GM23338 (cell line): ENCODE data around the gene KCNMA1. TPM values are rescaled to one million over a fixed set of nuclear protein-coding genes. Genes with fewer than 3 reads are reported as not detected.

Experiments
- ATAC-seq: fragments of 200-7000 bp; cut with Tn5 transposase; 3 replicates; pipeline ENCODE4 v1.9.1; 2020
- DNase-seq: peaks from one replicate; pipeline ENCODE4 v3.0.0-alpha.2; 2015; ENCODE audit warnings: low spot score
- H2AFZ ChIP-seq: fragments of 200-600 bp; sonication (generic); 2 replicates; pipeline ENCODE4 v1.8.0; 2016; ENCODE audit warnings: antibody characterized with exemption, mild to moderate bottlenecking, moderate library complexity
- H3F3A ChIP-seq: fragments of 200-600 bp; sonication (generic); replicated peaks from 2 replicates; pipeline ENCODE4 v1.8.0; 2017; ENCODE audit warnings: antibody characterized with exemption, mixed run types, low read depth
- H3K27ac ChIP-seq: fragments of 200-600 bp; sonication (generic); 2 replicates; pipeline ENCODE4 v1.6.1; 2016; ENCODE audit warnings: low read depth
- H3K27me3 ChIP-seq: fragments of 200-600 bp; sonication (generic); 2 replicates; pipeline ENCODE4 v1.8.0; 2016; ENCODE audit warnings: mild to moderate bottlenecking, mixed run types, moderate library complexity; ENCODE audit not compliant: insufficient read depth
- H3K36me3 ChIP-seq: fragments of 200-600 bp; sonication (generic); 2 replicates; pipeline ENCODE4 v1.8.0; 2016; ENCODE audit warnings: mild to moderate bottlenecking; ENCODE audit not compliant: insufficient read depth
- H3K4me1 ChIP-seq: fragments of 200-600 bp; sonication (generic); 2 replicates; pipeline ENCODE4 v1.8.0; 2016; ENCODE audit warnings: mild to moderate bottlenecking, moderate library complexity; ENCODE audit not compliant: insufficient read depth
- H3K4me2 ChIP-seq: fragments of 200-600 bp; sonication (generic); 2 replicates; pipeline ENCODE4 v1.7.1; 2017; ENCODE audit warnings: mixed run types
- H3K4me3 ChIP-seq: fragments of 200-600 bp; sonication (generic); 2 replicates; pipeline ENCODE4 v1.6.1; 2016; ENCODE audit warnings: mixed run types
- H3K79me2 ChIP-seq: fragments of 200-600 bp; sonication (generic); replicated peaks from 2 replicates; pipeline ENCODE4 v1.8.0; 2017; ENCODE audit warnings: mild to moderate bottlenecking; ENCODE audit not compliant: insufficient read depth
- H3K9me2 ChIP-seq: fragments of 200-600 bp; sonication (generic); 2 replicates; pipeline ENCODE4 v1.8.0; 2017; ENCODE audit not compliant: insufficient read depth
- H4K20me1 ChIP-seq: fragments of 200-600 bp; sonication (generic); replicated peaks from 2 replicates; pipeline ENCODE4 v1.8.0; 2017; ENCODE audit warnings: mild to moderate bottlenecking; ENCODE audit not compliant: insufficient read depth
- H3K27ac Mint-ChIP-seq: 2 replicates; pipeline ENCODE4 v1.8.0; 2020; ENCODE audit warnings: inconsistent platforms, mild to moderate bottlenecking, moderate library complexity, mixed read lengths
- H3K27me3 Mint-ChIP-seq: 3 replicates; pipeline ENCODE4 v1.8.0; 2022; ENCODE audit warnings: low read depth, mild to moderate bottlenecking, moderate library complexity, mixed read lengths, inconsistent platforms; ENCODE audit not compliant: insufficient read depth, poor library complexity
- H3K36me3 Mint-ChIP-seq: 3 replicates; pipeline ENCODE4 v1.8.0; 2021; ENCODE audit warnings: low read depth, mild to moderate bottlenecking, inconsistent platforms, moderate library complexity, mixed read lengths
- H3K4me1 Mint-ChIP-seq: 3 replicates; pipeline ENCODE4 v1.8.0; 2020; ENCODE audit warnings: mild to moderate bottlenecking, inconsistent platforms, mixed read lengths
- H3K4me3 Mint-ChIP-seq: 3 replicates; pipeline ENCODE4 v1.8.0; 2021; ENCODE audit warnings: moderate library complexity, mild to moderate bottlenecking, inconsistent platforms, mixed read lengths
- H3K9me3 Mint-ChIP-seq: 3 replicates; pipeline ENCODE4 v1.8.0; 2020; ENCODE audit warnings: moderate library complexity, mild to moderate bottlenecking, inconsistent platforms, mixed read lengths
- CREB1 ChIP-seq: fragments of 250-450 bp; sonication (Bioruptor Pico); IDR thresholded peaks from 2 replicates; pipeline ENCODE4 v1.5.0; 2020; ENCODE audit warnings: low read depth, mild to moderate bottlenecking, moderate library complexity
- CTCF ChIP-seq, 2 experiments: fragments of 200-600 bp in 1 of 2; sonication (generic) in 1 of 2; conservative IDR thresholded peaks; 2 replicates each; pipeline versions ENCODE4 v1.5.1 to v1.6.1; 2016 to 2017; ENCODE audit warnings: antibody characterized with exemption in 2 of 2, low read depth in 2 of 2, mild to moderate bottlenecking in 2 of 2, moderate library complexity in 1 of 2
- ETS1 ChIP-seq: IDR thresholded peaks from 2 replicates; pipeline ENCODE4 v1.6.1; 2016; ENCODE audit warnings: antibody characterized with exemption
- EZH2 ChIP-seq: fragments of 200-600 bp; sonication (generic); IDR thresholded peaks from one replicate; pipeline ENCODE4 v1.8.0; 2017; ENCODE audit warnings: antibody characterized with exemption, mild to moderate bottlenecking, low read depth; ENCODE audit not compliant: unreplicated experiment
- EZH2phosphoT487 ChIP-seq: fragments of 200-600 bp; sonication (generic); IDR thresholded peaks from one replicate; pipeline ENCODE4 v1.8.1; 2018; ENCODE audit warnings: antibody characterized with exemption; ENCODE audit not compliant: unreplicated experiment
- NANOG ChIP-seq: IDR thresholded peaks from 2 replicates; pipeline ENCODE4 v1.6.1; 2016; ENCODE audit warnings: antibody characterized with exemption, borderline replicate concordance
- STAT1 ChIP-seq: IDR thresholded peaks from one replicate; pipeline ENCODE4 v1.6.1; 2016; ENCODE audit warnings: antibody characterized with exemption; ENCODE audit not compliant: unreplicated experiment
- ZNF331 ChIP-seq: fragments of 250-450 bp; sonication (Bioruptor Pico); IDR thresholded peaks from 2 replicates; pipeline ENCODE4 v1.5.0; 2020; ENCODE audit warnings: low read depth, mild to moderate bottlenecking, moderate library complexity
- ZNF462 ChIP-seq: fragments of 250-450 bp; sonication (Bioruptor Pico); IDR thresholded peaks from 2 replicates; pipeline ENCODE4 v1.5.0; 2020; ENCODE audit warnings: mild to moderate bottlenecking, moderate library complexity
- polyA plus RNA-seq: library from polyadenylated mRNA; unstranded; fragments of >200 nt; fragmentation: Nextera tagmentation; extraction: Ambion mirVana; gene quantifications from 2 replicates; pipeline ENCODE4 v1.2.1, GENCODE V29; 2016
- total RNA-seq: library from RNA; depleted of rRNA; stranded (reverse); fragments of >200 nt; shearing (Covaris generic); gene quantifications from 2 replicates; pipeline ENCODE4 v1.2.3, GENCODE V29; 2014

The KCNMA1 gene
- total and polyA plus RNA-seq, 2 experiments from 2014 or later: 8.2 to 9.0 TPM

GRCh38 chr10:77478247-77478961, 159.2 kb downstream of the KCNMA1 start:
- DNase-seq (no peak), ATAC-seq (no peak)
- Histone ChIP-seq H3K4me2 (no peak overlapping the region), H3F3A (no peaks in the 10 kb centered on the region), H4K20me1 (no peaks in the 10 kb centered on the region; the same call in 1 of the 2 replicates), H3K4me1 (no peaks in the 10 kb centered on the region), H3K27ac (no peak overlapping the region), H3K36me3 (no peaks in the 10 kb centered on the region), H3K4me3 (no peak overlapping the region), H3K9me2 (no peaks in the 10 kb centered on the region), H3K27me3 (no peaks in the 10 kb centered on the region), H3K79me2 (no peaks in the 10 kb centered on the region), H2AFZ (no peak overlapping the region)
- TF ChIP-seq NANOG (no peak), EZH2 (no peak), EZH2phosphoT487 (no peak)
- no peaks in the 10 kb centered on the region for H3K9me3 Mint-ChIP-seq
- no peak overlapping the region for H3K4me3 Mint-ChIP-seq
- H3K27ac Mint-ChIP-seq: no peak overlapping the region
- peaks cover 5% of the 10 kb centered on the region for H3K4me1 Mint-ChIP-seq
- no peaks in the 10 kb centered on the region for H3K36me3 Mint-ChIP-seq
- peaks cover 5% of the 10 kb centered on the region for H3K27me3 Mint-ChIP-seq

GRCh38 chr10:77475522-77475921, 162.1 kb downstream of the KCNMA1 start:
- no peak overlapping the region for H3K4me3 ChIP-seq
- H3K36me3 Mint-ChIP-seq: no peaks in the 10 kb centered on the region
- ATAC-seq: no peak
- peaks cover 11% of the 10 kb centered on the region; the same call in 1 of the 2 replicates for H3K9me2 ChIP-seq
- no peak overlapping the region for H3K4me2 ChIP-seq
- no peaks in the 10 kb centered on the region for H3K79me2 ChIP-seq
- H3K4me3 Mint-ChIP-seq: no peak overlapping the region
- no peaks in the 10 kb centered on the region for H3K9me3 Mint-ChIP-seq
- H3K4me1 ChIP-seq: no peaks in the 10 kb centered on the region
- no peaks in the 10 kb centered on the region for H3K27me3 ChIP-seq
- no peaks in the 10 kb centered on the region for H4K20me1 ChIP-seq
- H3K36me3 ChIP-seq: no peaks in the 10 kb centered on the region
- DNase-seq: no peak
- peaks cover 9% of the 10 kb centered on the region for H3F3A ChIP-seq
- H2AFZ ChIP-seq: no peak overlapping the region
- peaks cover under 1% of the 10 kb centered on the region for H3K27me3 Mint-ChIP-seq
- no peak overlapping the region for H3K27ac ChIP-seq
- H3K4me1 Mint-ChIP-seq: peaks cover 5% of the 10 kb centered on the region
- no peak overlapping the region for H3K27ac Mint-ChIP-seq
- TF ChIP-seq ZNF462 (CRISPR knock-in tag) (no peak), ZNF331 (CRISPR knock-in tag) (no peak), CTCF (conservative IDR thresholded peaks at IDR 0.05; ENCODE audit: low read depth in 2 of 2) (no peak), EZH2 (no peak), ETS1 (no peak), CREB1 (CRISPR knock-in tag) (no peak), STAT1 (no peak)
